ENCODE results near the gene TASL. TPM values are rescaled to one million over a fixed set of nuclear protein-coding genes. Genes with fewer than 3 reads are reported as not detected.

TASL gene, protein sequence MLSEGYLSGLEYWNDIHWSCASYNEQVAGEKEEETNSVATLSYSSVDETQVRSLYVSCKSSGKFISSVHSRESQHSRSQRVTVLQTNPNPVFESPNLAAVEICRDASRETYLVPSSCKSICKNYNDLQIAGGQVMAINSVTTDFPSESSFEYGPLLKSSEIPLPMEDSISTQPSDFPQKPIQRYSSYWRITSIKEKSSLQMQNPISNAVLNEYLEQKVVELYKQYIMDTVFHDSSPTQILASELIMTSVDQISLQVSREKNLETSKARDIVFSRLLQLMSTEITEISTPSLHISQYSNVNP
- total RNA-seq (2021; ENCODE audit: unreplicated experiment) (not detected), Bru-seq, nascent RNA (percentile 8 among the genes with signal in this experiment), BruChase-seq, experiment 1, labeled RNA remaining after a 2-hour chase (percentile 13 among the genes with signal in this experiment), BruChase-seq, experiment 2, labeled RNA remaining after a 6-hour chase (percentile 17 among the genes with signal in this experiment)
- polyA plus RNA-seq (2012; ENCODE audit: insufficient read length): not detected
- long read RNA-seq: 0 reads

DNA sequence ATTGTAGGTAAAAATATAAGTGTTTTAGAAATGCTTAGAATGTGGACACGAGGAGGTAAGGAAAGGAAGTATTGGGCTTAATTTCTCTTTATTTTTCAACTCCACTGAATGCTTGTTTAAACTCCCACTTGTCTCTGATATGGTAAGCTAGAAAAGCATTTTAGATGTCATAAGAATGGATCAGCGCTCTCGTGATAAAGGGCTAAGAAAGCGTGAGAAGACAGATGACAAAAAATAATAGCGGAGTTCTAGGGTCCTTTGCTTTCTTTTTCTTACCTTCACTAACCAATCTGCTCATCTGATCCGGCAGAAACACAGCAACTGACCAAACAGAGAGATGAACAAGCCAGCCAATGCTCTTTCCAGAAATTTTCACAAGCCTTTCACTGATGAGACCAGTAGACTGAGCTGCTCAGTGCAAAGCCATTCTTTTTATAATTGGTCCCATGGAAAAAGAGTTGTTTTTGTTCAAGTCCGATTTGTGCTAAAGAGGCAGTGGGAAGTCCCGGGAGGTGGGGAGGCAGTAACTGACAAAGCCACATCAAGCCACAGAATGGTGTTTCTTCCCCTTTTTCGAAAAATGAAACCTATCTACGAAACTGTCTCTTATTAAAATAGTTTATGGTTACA is at the start of gene TASL:
Gene TASL, minus strand, starts transcription at position 405 of the 630 bp plus-strand sequence. CDS start 17,411 bp downstream, outside the sequence.
- DNase-seq (ENCODE audit: low read depth, low spot score) (no peak), ATAC-seq (no peak)
- ChIA-PET CTCF (no interaction called here), POLR2A (no interaction called here)
- H3K27me3 ChIP-seq (ENCODE audit: control insufficient read depth, insufficient read depth, low read length): no peaks in the 10 kb centered on the region
- no peaks in the 10 kb centered on the region for H3K36me3 ChIP-seq (ENCODE audit: control insufficient read depth, insufficient read depth, low read length)
- H3K27ac ChIP-seq (ENCODE audit: low read length): no peak within 1 kb of the TSS
- in situ Hi-C loops (cut with HindIII; ENCODE audit: low pct_unique_long_range_greater_than_20kb, low sequenced_read_pairs): no loop called here
- no peaks in the 10 kb centered on the region for H3K9me3 ChIP-seq (ENCODE audit: control insufficient read depth, insufficient read depth, low read depth, low read length)
- H3K4me1 ChIP-seq (ENCODE audit: control insufficient read depth, insufficient read depth, low read length): no peaks in the 10 kb centered on the region
- TF ChIP-seq, protein P1, sequence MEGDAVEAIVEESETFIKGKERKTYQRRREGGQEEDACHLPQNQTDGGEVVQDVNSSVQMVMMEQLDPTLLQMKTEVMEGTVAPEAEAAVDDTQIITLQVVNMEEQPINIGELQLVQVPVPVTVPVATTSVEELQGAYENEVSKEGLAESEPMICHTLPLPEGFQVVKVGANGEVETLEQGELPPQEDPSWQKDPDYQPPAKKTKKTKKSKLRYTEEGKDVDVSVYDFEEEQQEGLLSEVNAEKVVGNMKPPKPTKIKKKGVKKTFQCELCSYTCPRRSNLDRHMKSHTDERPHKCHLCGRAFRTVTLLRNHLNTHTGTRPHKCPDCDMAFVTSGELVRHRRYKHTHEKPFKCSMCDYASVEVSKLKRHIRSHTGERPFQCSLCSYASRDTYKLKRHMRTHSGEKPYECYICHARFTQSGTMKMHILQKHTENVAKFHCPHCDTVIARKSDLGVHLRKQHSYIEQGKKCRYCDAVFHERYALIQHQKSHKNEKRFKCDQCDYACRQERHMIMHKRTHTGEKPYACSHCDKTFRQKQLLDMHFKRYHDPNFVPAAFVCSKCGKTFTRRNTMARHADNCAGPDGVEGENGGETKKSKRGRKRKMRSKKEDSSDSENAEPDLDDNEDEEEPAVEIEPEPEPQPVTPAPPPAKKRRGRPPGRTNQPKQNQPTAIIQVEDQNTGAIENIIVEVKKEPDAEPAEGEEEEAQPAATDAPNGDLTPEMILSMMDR (IDR thresholded peaks at IDR 0.05): no peak
- no peak for TF ChIP-seq POLR2AphosphoS5 (IDR thresholded peaks at IDR 0.05; ENCODE audit: low read depth, low read length)
- TF ChIP-seq, protein P2, sequence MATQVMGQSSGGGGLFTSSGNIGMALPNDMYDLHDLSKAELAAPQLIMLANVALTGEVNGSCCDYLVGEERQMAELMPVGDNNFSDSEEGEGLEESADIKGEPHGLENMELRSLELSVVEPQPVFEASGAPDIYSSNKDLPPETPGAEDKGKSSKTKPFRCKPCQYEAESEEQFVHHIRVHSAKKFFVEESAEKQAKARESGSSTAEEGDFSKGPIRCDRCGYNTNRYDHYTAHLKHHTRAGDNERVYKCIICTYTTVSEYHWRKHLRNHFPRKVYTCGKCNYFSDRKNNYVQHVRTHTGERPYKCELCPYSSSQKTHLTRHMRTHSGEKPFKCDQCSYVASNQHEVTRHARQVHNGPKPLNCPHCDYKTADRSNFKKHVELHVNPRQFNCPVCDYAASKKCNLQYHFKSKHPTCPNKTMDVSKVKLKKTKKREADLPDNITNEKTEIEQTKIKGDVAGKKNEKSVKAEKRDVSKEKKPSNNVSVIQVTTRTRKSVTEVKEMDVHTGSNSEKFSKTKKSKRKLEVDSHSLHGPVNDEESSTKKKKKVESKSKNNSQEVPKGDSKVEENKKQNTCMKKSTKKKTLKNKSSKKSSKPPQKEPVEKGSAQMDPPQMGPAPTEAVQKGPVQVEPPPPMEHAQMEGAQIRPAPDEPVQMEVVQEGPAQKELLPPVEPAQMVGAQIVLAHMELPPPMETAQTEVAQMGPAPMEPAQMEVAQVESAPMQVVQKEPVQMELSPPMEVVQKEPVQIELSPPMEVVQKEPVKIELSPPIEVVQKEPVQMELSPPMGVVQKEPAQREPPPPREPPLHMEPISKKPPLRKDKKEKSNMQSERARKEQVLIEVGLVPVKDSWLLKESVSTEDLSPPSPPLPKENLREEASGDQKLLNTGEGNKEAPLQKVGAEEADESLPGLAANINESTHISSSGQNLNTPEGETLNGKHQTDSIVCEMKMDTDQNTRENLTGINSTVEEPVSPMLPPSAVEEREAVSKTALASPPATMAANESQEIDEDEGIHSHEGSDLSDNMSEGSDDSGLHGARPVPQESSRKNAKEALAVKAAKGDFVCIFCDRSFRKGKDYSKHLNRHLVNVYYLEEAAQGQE (IDR thresholded peaks at IDR 0.05; ENCODE audit: insufficient read depth in 1 of 2, low read depth in 2 of 2, low read length in 1 of 2): no peak
- TF ChIP-seq TCF7L2 (IDR thresholded peaks at IDR 0.05; ENCODE audit: low read depth, low read length): no peak
- no TSS peak for BruUV-seq (replicated peaks)
- no peak within 1 kb of the TSS for H3K4me3 ChIP-seq (ENCODE audit: low read depth in 2 of 2, low read length in 2 of 2)
- intact Hi-C loops (cut with micrococcal nuclease; ENCODE audit: unreplicated experiment): no loop called here

DNA sequence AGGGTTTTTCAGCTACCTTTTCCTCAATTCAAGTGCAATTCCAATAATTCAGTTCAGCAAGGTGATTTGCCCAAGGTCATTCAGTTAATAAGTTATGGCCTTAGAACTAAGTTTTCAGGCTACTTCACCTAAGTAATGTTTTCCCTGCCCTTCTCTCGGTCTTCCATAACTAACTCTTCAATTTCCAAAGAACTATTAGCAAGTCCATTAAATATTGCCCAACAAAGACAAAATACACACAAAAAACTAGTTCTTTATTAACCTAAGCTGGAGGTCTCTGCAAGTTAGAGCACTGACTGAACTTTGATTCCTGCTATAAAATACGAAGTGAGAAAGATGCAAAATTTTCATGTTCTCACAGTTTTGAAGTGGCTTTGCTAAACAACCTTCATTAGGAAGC is 48.8 kb upstream of the TASL start:
- Histone ChIP-seq H3K4me3 (ENCODE audit: low read depth in 2 of 2, low read length in 2 of 2) (no peak overlapping the region), H3K27ac (ENCODE audit: low read length) (no peak overlapping the region), H3K9me3 (ENCODE audit: control insufficient read depth, insufficient read depth, low read depth, low read length) (no peaks in the 10 kb centered on the region), H3K4me1 (ENCODE audit: control insufficient read depth, insufficient read depth, low read length) (no peaks in the 10 kb centered on the region), H3K27me3 (ENCODE audit: control insufficient read depth, insufficient read depth, low read length) (no peaks in the 10 kb centered on the region), H3K36me3 (ENCODE audit: control insufficient read depth, insufficient read depth, low read length) (no peaks in the 10 kb centered on the region)
- ChIA-PET POLR2A (no interaction called here), CTCF (no interaction called here)
- intact Hi-C loops (cut with micrococcal nuclease; ENCODE audit: unreplicated experiment) (no loop called here), in situ Hi-C loops (cut with HindIII; ENCODE audit: low pct_unique_long_range_greater_than_20kb, low sequenced_read_pairs) (no loop called here)
- DNase-seq (ENCODE audit: low read depth, low spot score) (no peak), ATAC-seq (no peak)
- TF ChIP-seq SIN3A (IDR thresholded peaks at IDR 0.05; ENCODE audit: borderline replicate concordance, insufficient read depth, low read depth, low read length) (no peak), POLR2AphosphoS5 (IDR thresholded peaks at IDR 0.05; ENCODE audit: low read depth, low read length) (no peak)
- TF ChIP-seq, protein P2 (IDR thresholded peaks at IDR 0.05; ENCODE audit: insufficient read depth in 1 of 2, low read depth in 2 of 2, low read length in 1 of 2): no peak
- TF ChIP-seq, protein P1 (IDR thresholded peaks at IDR 0.05): no peak
- BruUV-seq (replicated peaks): no TSS peak

All from Panc1 (cell line).